MM.1S (cell line): ENCODE data around the gene LIN9.

Experiments used
- DNase-seq: peaks from one replicate; pipeline ENCODE4 v3.0.0-alpha.2; 2015
- H2AFZ ChIP-seq: fragments of 300-600 bp; sonication (generic); 2 replicates; pipeline ENCODE4 v1.6.0; 2016; ENCODE audit warnings: antibody characterized with exemption, low read length
- H3F3A ChIP-seq: fragments of 300-600 bp; sonication (generic); 2 replicates; pipeline ENCODE4 v1.6.1; 2016; ENCODE audit warnings: mild to moderate bottlenecking, antibody characterized with exemption, low read length, moderate library complexity, mixed read lengths; ENCODE audit not compliant: insufficient read depth
- H3K27ac ChIP-seq: fragments of 300-600 bp; sonication (generic); 2 replicates; pipeline ENCODE4 v1.5.1; 2016; ENCODE audit warnings: mild to moderate bottlenecking, low read length
- H3K27me3 ChIP-seq: fragments of 300-600 bp; sonication (generic); replicated peaks from 2 replicates; pipeline ENCODE4 v1.6.0; 2016; ENCODE audit warnings: low read length; ENCODE audit not compliant: insufficient read depth
- H3K36me3 ChIP-seq: fragments of 300-600 bp; sonication (generic); replicated peaks from 2 replicates; pipeline ENCODE4 v1.6.1; 2016; ENCODE audit warnings: mild to moderate bottlenecking, low read length, mixed read lengths; ENCODE audit not compliant: insufficient read depth
- H3K4me1 ChIP-seq: fragments of 300-600 bp; sonication (generic); 2 replicates; pipeline ENCODE4 v1.6.1; 2016; ENCODE audit warnings: low read length, mixed read lengths
- H3K4me2 ChIP-seq: fragments of 300-600 bp; sonication (generic); 2 replicates; pipeline ENCODE4 v1.6.0; 2016; ENCODE audit warnings: low read depth, low read length
- H3K4me3 ChIP-seq: fragments of 300-600 bp; sonication (generic); 2 replicates; pipeline ENCODE4 v1.5.1; 2016; ENCODE audit warnings: low read length, mixed read lengths
- H3K79me2 ChIP-seq: fragments of 300-600 bp; sonication (generic); 2 replicates; pipeline ENCODE4 v1.6.1; 2016; ENCODE audit warnings: mixed run types, low read length, mixed read lengths
- H3K9ac ChIP-seq: fragments of 300-600 bp; sonication (generic); 2 replicates; pipeline ENCODE4 v1.6.1; 2016; ENCODE audit warnings: low read length, mixed read lengths
- H3K9me2 ChIP-seq: fragments of 300-600 bp; sonication (generic); replicated peaks from 2 replicates; pipeline ENCODE4 v1.6.1; 2016; ENCODE audit warnings: mild to moderate bottlenecking, low read length, mixed read lengths; ENCODE audit not compliant: insufficient read depth
- H3K9me3 ChIP-seq: fragments of 300-600 bp; sonication (generic); replicated peaks from 2 replicates; pipeline ENCODE4 v1.6.1; 2016; ENCODE audit warnings: mild to moderate bottlenecking, low read length, mixed read lengths; ENCODE audit not compliant: insufficient read depth
- H4K20me1 ChIP-seq: fragments of 300-600 bp; sonication (generic); 2 replicates; pipeline ENCODE4 v1.6.1; 2016; ENCODE audit warnings: mild to moderate bottlenecking, low read length, moderate library complexity, mixed read lengths; ENCODE audit not compliant: insufficient read depth
- EZH2 ChIP-seq: fragments of 300-600 bp; sonication (generic); optimal IDR thresholded peaks from 2 replicates; pipeline ENCODE3; 2017; ENCODE audit warnings: low read depth, mild to moderate bottlenecking, antibody characterized with exemption, low read length, mixed read lengths
- EZH2phosphoT487 ChIP-seq: fragments of 300-600 bp; sonication (generic); IDR thresholded peaks from 2 replicates; pipeline ENCODE4 v1.6.1; 2018; ENCODE audit warnings: antibody characterized with exemption, low read length
- TF ChIP-seq, protein P1 (sequence below): fragments of 300-600 bp; sonication (generic); IDR thresholded peaks from 2 replicates; pipeline ENCODE4 v1.5.1; 2016; ENCODE audit warnings: antibody characterized with exemption, low read length, mixed read lengths

The LIN9 gene

DNA sequence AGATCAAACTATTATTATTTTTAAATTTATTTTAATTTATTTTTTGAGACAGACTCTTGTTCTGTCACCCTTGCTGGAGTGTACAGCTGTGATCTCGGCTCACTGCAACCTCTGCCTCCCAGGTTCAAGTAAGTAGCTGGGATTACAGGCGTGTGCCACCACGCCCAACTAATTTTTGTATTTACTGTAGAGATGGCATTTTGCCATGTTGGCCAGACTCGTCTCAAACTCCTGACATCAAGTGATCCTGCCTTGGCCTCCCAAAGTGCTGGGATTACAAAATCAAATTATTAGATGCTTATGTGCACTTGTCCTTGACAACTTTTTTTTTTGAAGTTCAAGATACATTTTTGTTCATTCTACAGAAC lies 15.4 kb downstream of the LIN9 start:
- Histone ChIP-seq H3K27me3 (no peaks in the 10 kb centered on the region), H3K9me2 (no peaks in the 10 kb centered on the region), H3K79me2 (no peaks in the 10 kb centered on the region), H4K20me1 (no peaks in the 10 kb centered on the region; the same call in 1 of the 2 replicates), H3K4me3 (no peak overlapping the region), H3K36me3 (peaks cover 2% of the 10 kb centered on the region; the same call in 1 of the 2 replicates), H3K27ac (no peak overlapping the region), H3K9me3 (no peaks in the 10 kb centered on the region), H3K4me1 (no peaks in the 10 kb centered on the region), H2AFZ (no peak overlapping the region), H3K9ac (no peak overlapping the region), H3F3A (no peaks in the 10 kb centered on the region), H3K4me2 (no peak overlapping the region)
- no peak for DNase-seq
- TF ChIP-seq EZH2phosphoT487 (no peak), EZH2 (no peak)
- TF ChIP-seq, protein P1, sequence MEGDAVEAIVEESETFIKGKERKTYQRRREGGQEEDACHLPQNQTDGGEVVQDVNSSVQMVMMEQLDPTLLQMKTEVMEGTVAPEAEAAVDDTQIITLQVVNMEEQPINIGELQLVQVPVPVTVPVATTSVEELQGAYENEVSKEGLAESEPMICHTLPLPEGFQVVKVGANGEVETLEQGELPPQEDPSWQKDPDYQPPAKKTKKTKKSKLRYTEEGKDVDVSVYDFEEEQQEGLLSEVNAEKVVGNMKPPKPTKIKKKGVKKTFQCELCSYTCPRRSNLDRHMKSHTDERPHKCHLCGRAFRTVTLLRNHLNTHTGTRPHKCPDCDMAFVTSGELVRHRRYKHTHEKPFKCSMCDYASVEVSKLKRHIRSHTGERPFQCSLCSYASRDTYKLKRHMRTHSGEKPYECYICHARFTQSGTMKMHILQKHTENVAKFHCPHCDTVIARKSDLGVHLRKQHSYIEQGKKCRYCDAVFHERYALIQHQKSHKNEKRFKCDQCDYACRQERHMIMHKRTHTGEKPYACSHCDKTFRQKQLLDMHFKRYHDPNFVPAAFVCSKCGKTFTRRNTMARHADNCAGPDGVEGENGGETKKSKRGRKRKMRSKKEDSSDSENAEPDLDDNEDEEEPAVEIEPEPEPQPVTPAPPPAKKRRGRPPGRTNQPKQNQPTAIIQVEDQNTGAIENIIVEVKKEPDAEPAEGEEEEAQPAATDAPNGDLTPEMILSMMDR = no peak

DNA sequence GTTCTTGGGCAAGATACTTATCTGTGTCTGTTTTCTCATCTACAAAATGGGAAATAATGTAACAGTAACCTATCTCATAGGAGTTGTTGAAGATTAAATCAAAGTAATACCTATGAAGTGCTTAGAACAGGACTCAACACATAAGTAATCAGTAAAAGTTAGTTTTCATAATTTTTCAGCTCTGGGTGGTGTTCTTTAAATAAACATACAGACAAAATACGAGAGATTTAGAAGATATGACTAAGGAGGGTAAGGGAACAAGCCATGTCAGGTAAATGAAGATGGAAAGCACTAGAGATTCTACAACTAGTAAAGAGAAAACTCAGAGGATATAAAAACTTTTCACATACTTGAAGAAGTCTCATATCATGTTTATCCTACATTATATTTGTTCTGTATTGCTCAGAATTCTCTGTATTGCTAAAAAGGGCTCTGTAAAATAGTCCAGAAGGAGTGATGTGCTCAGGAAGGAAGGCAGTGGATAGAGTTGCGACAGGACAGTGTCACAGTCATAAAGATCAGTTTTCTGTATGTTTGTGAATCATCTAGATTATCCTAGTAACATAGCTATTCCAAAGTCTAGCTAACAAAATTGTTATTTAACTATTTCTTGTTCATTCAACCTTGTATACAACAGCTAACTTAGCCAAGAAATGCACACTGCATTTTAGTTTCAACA lies 16.0 kb downstream of the LIN9 start:
- Histone ChIP-seq H3F3A (no peaks in the 10 kb centered on the region), H3K79me2 (no peaks in the 10 kb centered on the region), H4K20me1 (no peaks in the 10 kb centered on the region; the same call in 1 of the 2 replicates), H3K4me1 (no peaks in the 10 kb centered on the region), H3K36me3 (no peaks in the 10 kb centered on the region; the same call in 1 of the 2 replicates), H3K27me3 (no peaks in the 10 kb centered on the region), H2AFZ (no peak overlapping the region), H3K9ac (no peak overlapping the region), H3K27ac (no peak overlapping the region), H3K4me2 (no peak overlapping the region), H3K4me3 (no peak overlapping the region), H3K9me2 (no peaks in the 10 kb centered on the region), H3K9me3 (no peaks in the 10 kb centered on the region)
- no peak for DNase-seq
- TF ChIP-seq, protein P1 = no peak

DNA sequence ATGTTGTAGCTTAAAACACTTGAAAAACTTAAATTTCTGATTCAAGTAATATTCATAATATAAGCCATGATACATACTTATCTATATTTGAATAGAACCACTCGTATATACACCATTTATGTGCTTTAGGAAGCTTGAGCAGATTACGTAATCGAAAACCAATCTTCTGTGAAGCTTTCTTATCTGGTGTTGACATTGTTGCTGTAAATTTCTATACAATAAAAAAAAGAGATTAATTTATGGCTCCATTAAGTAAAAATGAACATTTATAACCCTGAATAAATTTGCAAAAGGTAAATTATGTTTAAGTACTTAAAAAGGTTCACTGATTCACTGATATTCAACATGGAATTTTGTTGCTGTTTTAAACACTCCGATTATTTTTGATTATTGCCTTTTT lies 21.4 kb downstream of the LIN9 start:
- H3K9ac ChIP-seq = no peak overlapping the region
- DNase-seq = no peak
- no peaks in the 10 kb centered on the region; the same call in 1 of the 2 replicates for H4K20me1 ChIP-seq
- no peaks in the 10 kb centered on the region for H3K9me3 ChIP-seq
- no peaks in the 10 kb centered on the region for H3K27me3 ChIP-seq
- H2AFZ ChIP-seq = no peak overlapping the region
- no peaks in the 10 kb centered on the region for H3K9me2 ChIP-seq
- no peak overlapping the region for H3K27ac ChIP-seq
- no peaks in the 10 kb centered on the region; the same call in 1 of the 2 replicates for H3K36me3 ChIP-seq
- TF ChIP-seq EZH2 (no peak), EZH2phosphoT487 (no peak)
- TF ChIP-seq, protein P1 = no peak
- no peaks in the 10 kb centered on the region for H3K4me1 ChIP-seq
- no peaks in the 10 kb centered on the region for H3F3A ChIP-seq
- no peaks in the 10 kb centered on the region for H3K79me2 ChIP-seq
- H3K4me2 ChIP-seq = no peak overlapping the region
- H3K4me3 ChIP-seq = no peak overlapping the region
